SK-N-SH treated with all-trans-retinoic acid at 6 μM for 48 hours (cell line): ENCODE results near the gene PHKG2.
A peak's percentile ranks its signal among the peaks of the same experiment; 100 is the strongest.

ENCODE experiments used
- ATAC-seq: fragments of 200-7000 bp; cut with Tn5 transposase; 3 replicates; pipeline ENCODE4 v1.9.1; 2020; ENCODE audit warnings: mild to moderate bottlenecking, moderate library complexity
- ARNTL ChIP-seq: fragments of 450-650 bp; formaldehyde crosslinking; IDR thresholded peaks from 2 replicates; pipeline ENCODE4 v1.5.0; 2020; ENCODE audit warnings: low read depth, mild to moderate bottlenecking, moderate library complexity, borderline replicate concordance
- BACH2 ChIP-seq: fragments of 250-450 bp; sonication (Bioruptor Pico); IDR thresholded peaks from 2 replicates; pipeline ENCODE4 v1.9.0; 2021; ENCODE audit warnings: mild to moderate bottlenecking, borderline replicate concordance
- CREB5 ChIP-seq: fragments of 250-450 bp; sonication (Bioruptor Pico); IDR thresholded peaks from 2 replicates; pipeline ENCODE4 v1.5.1; 2020; ENCODE audit warnings: low read depth, mild to moderate bottlenecking, moderate library complexity
- CSDC2 ChIP-seq: fragments of 250-450 bp; sonication (Bioruptor Pico); IDR thresholded peaks from 2 replicates; pipeline ENCODE4 v1.5.0; 2020; ENCODE audit warnings: mild to moderate bottlenecking, moderate library complexity
- CSRNP3 ChIP-seq: fragments of 250-450 bp; sonication (Bioruptor Pico); IDR thresholded peaks from 2 replicates; pipeline ENCODE4 v1.5.1; 2021; ENCODE audit warnings: mild to moderate bottlenecking, moderate library complexity
- GLIS3 ChIP-seq: fragments of 250-450 bp; sonication (Bioruptor Pico); IDR thresholded peaks from 2 replicates; pipeline ENCODE4 v1.5.0; 2020; ENCODE audit warnings: mild to moderate bottlenecking, moderate library complexity
- OSR1 ChIP-seq: fragments of 250-450 bp; sonication (Bioruptor Pico); IDR thresholded peaks from 2 replicates; pipeline ENCODE4 v1.8.0; 2022; ENCODE audit warnings: moderate library complexity, mild to moderate bottlenecking, inconsistent platforms
- PATZ1 ChIP-seq: fragments of 250-450 bp; sonication (Bioruptor Pico); IDR thresholded peaks from 2 replicates; pipeline ENCODE4 v1.8.0; 2020; ENCODE audit warnings: mild to moderate bottlenecking, moderate library complexity, borderline replicate concordance
- POU6F1 ChIP-seq: fragments of 250-450 bp; sonication (Bioruptor Pico); IDR thresholded peaks from 2 replicates; pipeline ENCODE4 v1.8.0; 2021; ENCODE audit warnings: low read depth, mild to moderate bottlenecking, moderate library complexity, borderline replicate concordance
- PPARA ChIP-seq: fragments of 250-450 bp; sonication (Bioruptor Pico); IDR thresholded peaks from 2 replicates; pipeline ENCODE4 v1.5.0; 2020; ENCODE audit warnings: mild to moderate bottlenecking, borderline replicate concordance
- RARB ChIP-seq: fragments of 250-450 bp; sonication (Bioruptor Pico); IDR thresholded peaks from 2 replicates; pipeline ENCODE4 v1.8.0; 2021; ENCODE audit warnings: mild to moderate bottlenecking, moderate library complexity
- SNAI2 ChIP-seq: fragments of 250-450 bp; sonication (Bioruptor Pico); IDR thresholded peaks from 2 replicates; pipeline ENCODE4 v1.5.0; 2020; ENCODE audit warnings: mild to moderate bottlenecking, moderate library complexity
- TCF4 ChIP-seq: fragments of 250-450 bp; sonication (Bioruptor Pico); IDR thresholded peaks from 2 replicates; pipeline ENCODE4 v1.8.0; 2021; ENCODE audit warnings: mild to moderate bottlenecking, moderate library complexity, borderline replicate concordance
- TSHZ2 ChIP-seq: fragments of 250-450 bp; sonication (Bioruptor Pico); IDR thresholded peaks from 2 replicates; pipeline ENCODE4 v1.5.0; 2020; ENCODE audit warnings: mild to moderate bottlenecking, moderate library complexity
- ZC3H10 ChIP-seq: fragments of 250-450 bp; sonication (Bioruptor Pico); IDR thresholded peaks from 2 replicates; pipeline ENCODE4 v1.5.1; 2021; ENCODE audit warnings: mild to moderate bottlenecking, moderate library complexity
- ZFP30 ChIP-seq: fragments of 450-650 bp; formaldehyde crosslinking; IDR thresholded peaks from 2 replicates; pipeline ENCODE4 v1.5.0; 2022; ENCODE audit warnings: mild to moderate bottlenecking, moderate library complexity
- ZNF565 ChIP-seq: fragments of 450-650 bp; formaldehyde crosslinking; conservative IDR thresholded peaks from 2 replicates; pipeline ENCODE4 v1.5.0; 2020; ENCODE audit warnings: low read depth, mild to moderate bottlenecking, moderate library complexity
- ZNF70 ChIP-seq: fragments of 450-650 bp; formaldehyde crosslinking; IDR thresholded peaks from 2 replicates; pipeline ENCODE4 v1.5.0; 2020; ENCODE audit warnings: mild to moderate bottlenecking, moderate library complexity
- ZNF8 ChIP-seq: fragments of 450-650 bp; formaldehyde crosslinking; IDR thresholded peaks from 2 replicates; pipeline ENCODE4 v1.5.0; 2020; ENCODE audit warnings: mild to moderate bottlenecking, moderate library complexity

The PHKG2 gene

GRCh38 chr16:30797670-30798309 lies 49.6 kb downstream of the PHKG2 start:
- no peak for TF ChIP-seq ZNF70
- TF ChIP-seq ZFP30 (CRISPR knock-in tag), result no peak
- no peak for TF ChIP-seq ARNTL (CRISPR knock-in tag)
- TF ChIP-seq ZNF565 (CRISPR knock-in tag), result no peak
- no peak for TF ChIP-seq PATZ1 (CRISPR knock-in tag)
- no peak for TF ChIP-seq GLIS3 (CRISPR knock-in tag)
- TF ChIP-seq RARB (CRISPR knock-in tag), result no peak
- TF ChIP-seq SNAI2 (CRISPR knock-in tag), result no peak
- no peak for TF ChIP-seq TCF4 (CRISPR knock-in tag)
- TF ChIP-seq ZC3H10 (CRISPR knock-in tag), result no peak
- TF ChIP-seq CREB5 (CRISPR knock-in tag), result no peak
- no peak for TF ChIP-seq BACH2 (CRISPR knock-in tag)
- TF ChIP-seq OSR1 (CRISPR knock-in tag), result no peak
- TF ChIP-seq CSRNP3 (CRISPR knock-in tag), result no peak
- TF ChIP-seq TSHZ2 (CRISPR knock-in tag), result no peak
- TF ChIP-seq POU6F1, result no peak
- TF ChIP-seq PPARA, result no peak
- no peak for TF ChIP-seq CSDC2 (CRISPR knock-in tag)
- no peak for TF ChIP-seq ZNF8 (CRISPR knock-in tag)
- peak; percentile 73 for ATAC-seq
